CD8-positive, alpha-beta memory T cell (primary cell): Measurements from ENCODE around the gene RILP. TPM values are rescaled to one million over a fixed set of nuclear protein-coding genes. Genes with fewer than 3 reads are reported as not detected.

Experiments
- CTCF ChIA-PET: fragments of 350-600 bp; sonication (Branson Sonifier 250); formaldehyde crosslinking; loops from one replicate; lab custom pipeline; 2021; ENCODE audit warnings: antibody characterized with exemption; lab: Charles Lee
- POLR2A ChIA-PET: fragments of 350-600 bp; sonication (Branson Sonifier 250); formaldehyde crosslinking; loops from one replicate; lab custom pipeline; 2021; ENCODE audit warnings: antibody characterized with exemption; lab: Charles Lee
- DNase-seq, 5 donors: peaks; one replicate each; pipeline versions ENCODE4 v3.0.0 to v3.0.0-alpha.2; 2020 to 2022; ENCODE audit warnings: mixed read lengths in 1 of 5
- H3K27ac ChIP-seq: one replicate; pipeline ENCODE4 v1.7.0; 2013; ENCODE audit warnings: low read depth, mild to moderate bottlenecking, low read length, moderate library complexity
- H3K27me3 ChIP-seq: 2 replicates; pipeline ENCODE4 v1.7.0; 2013; ENCODE audit warnings: low read length, mild to moderate bottlenecking; ENCODE audit not compliant: insufficient read depth, poor library complexity, severe bottlenecking
- H3K36me3 ChIP-seq: 2 replicates; pipeline ENCODE4 v1.7.0; 2013; ENCODE audit warnings: mild to moderate bottlenecking, low read length, moderate library complexity; ENCODE audit not compliant: insufficient read depth
- H3K4me1 ChIP-seq: 2 replicates; pipeline ENCODE4 v1.7.0; 2013; ENCODE audit warnings: mild to moderate bottlenecking, low read length, moderate library complexity; ENCODE audit not compliant: insufficient read depth
- H3K4me3 ChIP-seq: 2 replicates; pipeline ENCODE4 v1.7.0; 2013; ENCODE audit warnings: mild to moderate bottlenecking, low read length
- H3K9me3 ChIP-seq: 2 replicates; pipeline ENCODE4 v1.7.0; 2013; ENCODE audit warnings: mild to moderate bottlenecking, low read length
- H3K27ac Mint-ChIP-seq, 8 donors: one replicate each; pipeline ENCODE4 v1.8.0; 2020 to 2021; ENCODE audit warnings: mixed read lengths in 8 of 8, mild to moderate bottlenecking in 6 of 8, inconsistent platforms in 3 of 8, moderate library complexity in 3 of 8
- H3K27me3 Mint-ChIP-seq, 2 donors: one replicate each; pipeline ENCODE4 v1.8.0; 2020 to 2021; ENCODE audit warnings: mixed read lengths in 2 of 2, mild to moderate bottlenecking in 1 of 2, moderate library complexity in 1 of 2
- H3K36me3 Mint-ChIP-seq, 3 donors: one replicate each; pipeline ENCODE4 v1.8.0; 2020 to 2021; ENCODE audit warnings: mixed read lengths in 3 of 3, inconsistent platforms in 1 of 3, mild to moderate bottlenecking in 1 of 3
- H3K4me1 Mint-ChIP-seq, 3 donors: one replicate each; pipeline ENCODE4 v1.8.0; 2020 to 2021; ENCODE audit warnings: mixed read lengths in 3 of 3, inconsistent platforms in 1 of 3, mild to moderate bottlenecking in 1 of 3
- H3K4me3 Mint-ChIP-seq, 7 donors: one replicate each; pipeline ENCODE4 v1.8.0; 2020 to 2021; ENCODE audit warnings: mixed read lengths in 7 of 7, mild to moderate bottlenecking in 6 of 7, moderate library complexity in 4 of 7, inconsistent platforms in 2 of 7
- H3K9me3 Mint-ChIP-seq, 5 donors: one replicate each; pipeline ENCODE4 v1.8.0; 2020 to 2022; ENCODE audit warnings: mixed read lengths in 5 of 5, mild to moderate bottlenecking in 3 of 5, moderate library complexity in 2 of 5, inconsistent platforms in 1 of 5
- polyA plus RNA-seq: library from polyadenylated mRNA; unstranded; fragments of 300-500 nt; fragmentation: Illumina TruSeq; gene quantifications from one replicate; pipeline ENCODE4 v1.2.3, GENCODE V29; 2021
- total RNA-seq, 2 experiments: library from RNA; stranded (reverse); gene quantifications; one replicate each; pipeline ENCODE4 v1.2.3, GENCODE V29; 2021

Gene RILP
- total and polyA plus RNA-seq, 3 experiments from 2014 or later = 2.1 to 3.7 (median 3.0) TPM

- CTCF ChIA-PET = no interaction called here
- Histone ChIP-seq H3K27me3 (no peaks in the 10 kb centered on the region), H3K27ac (no peak overlapping the region), H3K4me3 (no peak overlapping the region), H3K36me3 (no peaks in the 10 kb centered on the region), H3K9me3 (no peaks in the 10 kb centered on the region), H3K4me1 (no peaks in the 10 kb centered on the region)
- Mint-ChIP-seq H3K27ac (peak overlapping the region in 1 of 8 donors; percentile 57), H3K9me3 (no peaks in the 10 kb centered on the region), H3K4me1 (peaks cover 4 to 6% (median 5%) of the 10 kb centered on the region in 3 donors), H3K4me3 (no peak overlapping the region), H3K27me3 (peaks cover 0 to 1% of the 10 kb centered on the region in 2 donors), H3K36me3 (peaks cover 0 to 1% (median 0%) of the 10 kb centered on the region in 3 donors)
- DNase-seq = no peak
- POLR2A ChIA-PET = no interaction called here
Measured at GRCh38 chr17:1605681-1606351, 43.9 kb downstream of the RILP start.

GRCh38 chr17:1604831-1605528, 44.7 kb downstream of the RILP start:
- H3K9me3 ChIP-seq = no peaks in the 10 kb centered on the region
- no peaks in the 10 kb centered on the region for H3K27me3 ChIP-seq
- Mint-ChIP-seq H3K9me3 (no peaks in the 10 kb centered on the region), H3K4me3 (no peak overlapping the region), H3K27ac (peak overlapping the region in 1 of 8 donors; percentile 51), H3K27me3 (peaks cover 0 to 1% of the 10 kb centered on the region in 2 donors), H3K36me3 (peaks cover 0 to 1% (median 0%) of the 10 kb centered on the region in 3 donors), H3K4me1 (peaks cover 4 to 6% (median 5%) of the 10 kb centered on the region in 3 donors)
- H3K27ac ChIP-seq = no peak overlapping the region
- CTCF ChIA-PET = no interaction called here
- no peaks in the 10 kb centered on the region for H3K4me1 ChIP-seq
- DNase-seq = no peak
- no peak overlapping the region for H3K4me3 ChIP-seq
- H3K36me3 ChIP-seq = no peaks in the 10 kb centered on the region
- POLR2A ChIA-PET = no interaction called here

GRCh38 chr17:1601571-1601970, 48.1 kb downstream of the RILP start:
- H3K4me1 Mint-ChIP-seq = no peaks in the 10 kb centered on the region
- no peaks in the 10 kb centered on the region for H3K27me3 Mint-ChIP-seq
- no peak overlapping the region for H3K4me3 ChIP-seq
- POLR2A ChIA-PET = no interaction called here
- no peaks in the 10 kb centered on the region for H3K9me3 Mint-ChIP-seq
- DNase-seq = no peak
- no peaks in the 10 kb centered on the region for H3K27me3 ChIP-seq
- H3K4me3 Mint-ChIP-seq = no peak overlapping the region
- no peaks in the 10 kb centered on the region for H3K9me3 ChIP-seq
- no peak overlapping the region for H3K27ac ChIP-seq
- H3K36me3 Mint-ChIP-seq = peaks cover 0 to 1% (median 0%) of the 10 kb centered on the region in 3 donors
- H3K36me3 ChIP-seq = no peaks in the 10 kb centered on the region
- no peak overlapping the region for H3K27ac Mint-ChIP-seq
- CTCF ChIA-PET = no interaction called here
- H3K4me1 ChIP-seq = no peaks in the 10 kb centered on the region

- Mint-ChIP-seq H3K4me3 (no peak overlapping the region), H3K4me1 (no peaks in the 10 kb centered on the region), H3K9me3 (no peaks in the 10 kb centered on the region), H3K27me3 (no peaks in the 10 kb centered on the region), H3K36me3 (peaks cover 0 to 1% (median 0%) of the 10 kb centered on the region in 3 donors), H3K27ac (no peak overlapping the region)
- H3K36me3 ChIP-seq = no peaks in the 10 kb centered on the region
- H3K27me3 ChIP-seq = no peaks in the 10 kb centered on the region
- no peaks in the 10 kb centered on the region for H3K9me3 ChIP-seq
- no peak overlapping the region for H3K4me3 ChIP-seq
- no peak for DNase-seq
- ChIA-PET POLR2A (interaction anchor here (0.7 kb wide), 1 partner anchor 54 kb away, joined by 5 read pairs; no protein-coding TSS in a partner anchor), CTCF (interaction anchor here (1.4 kb wide), 1 partner anchor 51 kb away, joined by 3 read pairs; the partner anchor contains the start of gene RILP)
- H3K27ac ChIP-seq = no peak overlapping the region
- no peaks in the 10 kb centered on the region for H3K4me1 ChIP-seq
Measured at GRCh38 chr17:1598399-1599095, 51.1 kb downstream of the RILP start.

GRCh38 chr17:1597861-1598342, 51.8 kb downstream of the RILP start:
- POLR2A ChIA-PET = interaction anchor here (0.7 kb wide), 1 partner anchor 53 kb away, joined by 5 read pairs; no protein-coding TSS in a partner anchor
- CTCF ChIA-PET = interaction anchor here (1.4 kb wide), 1 partner anchor 51 kb away, joined by 3 read pairs; the partner anchor contains the start of gene RILP

More at GRCh38 chr17:1597861-1598342, 51.8 kb downstream of the RILP start:
- Histone ChIP-seq H3K27me3 (no peaks in the 10 kb centered on the region), H3K4me1 (no peaks in the 10 kb centered on the region), H3K9me3 (no peaks in the 10 kb centered on the region), H3K4me3 (no peak overlapping the region), H3K36me3 (no peaks in the 10 kb centered on the region), H3K27ac (no peak overlapping the region)
- no peaks in the 10 kb centered on the region for H3K27me3 Mint-ChIP-seq
- DNase-seq = no peak
- H3K36me3 Mint-ChIP-seq = peaks cover 0 to 1% (median 0%) of the 10 kb centered on the region in 3 donors
- no peak overlapping the region for H3K27ac Mint-ChIP-seq
- no peak overlapping the region for H3K4me3 Mint-ChIP-seq
- peaks cover 0 to 3% (median 0%) of the 10 kb centered on the region in 3 donors for H3K4me1 Mint-ChIP-seq
- H3K9me3 Mint-ChIP-seq = no peaks in the 10 kb centered on the region

Other genes with a start within 250 kb of the RILP start
- 100 to 1,000 TPM; 579 to 596 TPM for gene YWHAE, start 249.6 kb downstream of the RILP start, total RNA-seq
- gene YWHAE, start 249.6 kb downstream of the RILP start, polyA plus RNA-seq = 44.0 TPM
- 10 to 100 TPM; 25.3 to 28.8 TPM for gene CRK, start 193.6 kb downstream of the RILP start, total RNA-seq
- 24.6 TPM for gene CRK, start 193.6 kb downstream of the RILP start, polyA plus RNA-seq
- 10 to 100 TPM; 36.6 to 36.9 TPM for gene MYO1C, start 157.2 kb downstream of the RILP start, total RNA-seq
- 5.7 TPM for gene MYO1C, start 157.2 kb downstream of the RILP start, polyA plus RNA-seq
- gene INPP5K, start 133.3 kb downstream of the RILP start, total RNA-seq = 10 to 100 TPM; 29.5 to 31.9 TPM
- 80.2 TPM for gene INPP5K, start 133.3 kb downstream of the RILP start, polyA plus RNA-seq
- 10 to 100 TPM; 80.5 to 85.0 TPM for gene PITPNA, start 87.1 kb downstream of the RILP start, total RNA-seq
- 39.6 TPM for gene PITPNA, start 87.1 kb downstream of the RILP start, polyA plus RNA-seq
- gene SLC43A2, start 21.0 kb downstream of the RILP start, total RNA-seq = 10 to 100 TPM in 1 of 2 experiments, 1 to 10 TPM in 1; 9.0 to 10.2 TPM
- gene SLC43A2, start 21.0 kb downstream of the RILP start, polyA plus RNA-seq = 1.6 TPM
- gene SCARF1, start 4.1 kb downstream of the RILP start, total RNA-seq = under 1 TPM; 0.71 to 0.94 TPM
- 0.39 TPM for gene SCARF1, start 4.1 kb downstream of the RILP start, polyA plus RNA-seq
- gene PRPF8, start 35.0 kb upstream of the RILP start, total RNA-seq = 100 to 1,000 TPM; 430 to 447 TPM
- gene PRPF8, start 35.0 kb upstream of the RILP start, polyA plus RNA-seq = 209 TPM
- gene TLCD2, start 60.5 kb upstream of the RILP start, total RNA-seq = under 1 TPM; 0.09 to 0.22 TPM
- 0.32 TPM for gene TLCD2, start 60.5 kb upstream of the RILP start, polyA plus RNA-seq
- gene WDR81, start 74.8 kb upstream of the RILP start, total RNA-seq = 10 to 100 TPM; 21.1 to 23.7 TPM
- gene WDR81, start 74.8 kb upstream of the RILP start, polyA plus RNA-seq = 20.4 TPM
- gene SERPINF2, start 93.0 kb upstream of the RILP start, total RNA-seq = under 1 TPM; 0.13 to 0.33 TPM
- gene SERPINF2, start 93.0 kb upstream of the RILP start, polyA plus RNA-seq = not detected
- 1 to 10 TPM; 1.2 to 2.1 TPM for gene SERPINF1, start 112.2 kb upstream of the RILP start, total RNA-seq
- 2.4 TPM for gene SERPINF1, start 112.2 kb upstream of the RILP start, polyA plus RNA-seq
- 10 to 100 TPM; 18.7 to 20.1 TPM for gene SMYD4, start 180.0 kb upstream of the RILP start, total RNA-seq
- gene SMYD4, start 180.0 kb upstream of the RILP start, polyA plus RNA-seq = 16.4 TPM
- 100 to 1,000 TPM; 168 to 192 TPM for gene RPA1, start 180.1 kb upstream of the RILP start, total RNA-seq
- gene RPA1, start 180.1 kb upstream of the RILP start, polyA plus RNA-seq = 92.3 TPM